HepG2 (cell line): ENCODE results near the gene GABARAPL2. TPM values are rescaled to one million over a fixed set of nuclear protein-coding genes. Genes with fewer than 3 reads are reported as not detected.
"Not testable (repeated sequence)": the region's sequence is repeated elsewhere in the genome, so short reads cannot be mapped to it uniquely, and the experiment has no call there.

Experiments
- ATAC-seq: fragments of 200-7000 bp; cut with Tn5 transposase; 3 replicates; pipeline ENCODE4 v1.9.1; 2020; ENCODE audit warnings: mild to moderate bottlenecking, moderate library complexity
- BruUV-seq: library from RNA; stranded (reverse); fragments of 400-500 nt; replicated peaks from 2 replicates; lab custom pipeline; 2021; lab: Mats Ljungman, UMichigan
- CTCF ChIA-PET: fragments of 300-600 bp; formaldehyde crosslinking; extraction: SDS; loops from one replicate; lab custom pipeline; 2021; ENCODE audit warnings: low total read pairs, inconsistent platforms, low intra/inter-chr PET ratio; lab: Yijun Ruan, JAX
- POLR2A ChIA-PET: fragments of 350-600 bp; sonication (Branson Sonifier 250); formaldehyde crosslinking; loops from one replicate; lab custom pipeline; 2020; ENCODE audit warnings: antibody characterized with exemption, inconsistent platforms; lab: Yijun Ruan, JAX
- DNase-seq: peaks from one replicate; pipeline ENCODE4 v3.0.0-alpha.2; 2015; ENCODE audit warnings: low spot score
- FAIRE-seq: peaks from 3 replicates; lab custom pipeline; 2011; peaks lifted over from hg19 to GRCh38; lab: Jason Lieb, UNC
- H2AFZ ChIP-seq: one replicate; pipeline ENCODE4 v1.6.1; 2011; ENCODE audit warnings: low read length, inconsistent platforms
- H3K27ac ChIP-seq: fragments of 300-600 bp; 3 replicates; pipeline ENCODE4 v1.8.0; 2011; ENCODE audit warnings: mixed run types, mild to moderate bottlenecking, mixed read lengths, low read length, inconsistent platforms; ENCODE audit not compliant: insufficient read depth; ENCODE audit errors: extremely low read length
- H3K27me3 ChIP-seq, 2 experiments: fragments of 200-600 bp in 1 of 2; 2 replicates in 1 of 2; 3 replicates in 1 of 2; pipeline versions ENCODE4 v1.6.0 to v1.8.0; 2011; ENCODE audit warnings: low read length in 2 of 2, mild to moderate bottlenecking in 2 of 2, moderate library complexity in 2 of 2, inconsistent platforms in 1 of 2; ENCODE audit not compliant: insufficient read depth in 2 of 2, control insufficient read depth in 1 of 2
- H3K36me3 ChIP-seq, 2 experiments: fragments of 200-600 bp in 1 of 2; replicated peaks in 1 of 2; 2 replicates in 1 of 2; 3 replicates in 1 of 2; pipeline versions ENCODE4 v1.5.1 to v1.8.0; 2011; ENCODE audit warnings: low read length in 2 of 2, inconsistent platforms in 1 of 2; ENCODE audit not compliant: insufficient read depth in 2 of 2, control insufficient read depth in 1 of 2
- H3K4me1 ChIP-seq: 2 replicates; pipeline ENCODE4 v1.5.1; 2012; ENCODE audit warnings: low read length, inconsistent platforms; ENCODE audit not compliant: insufficient read depth
- H3K4me2 ChIP-seq: 2 replicates; pipeline ENCODE4 v1.6.0; 2011; ENCODE audit warnings: low read depth, low read length, inconsistent platforms
- H3K4me3 ChIP-seq, 3 experiments: fragments of 200-600 bp in 1 of 3; sonication (generic), shearing (Covaris generic) in 1 of 3; replicated peaks in 1 of 3; 2 replicates each; pipeline ENCODE4 v1.5.1; 2011 to 2016; ENCODE audit warnings: low read length in 3 of 3, inconsistent platforms in 2 of 3, low read depth in 2 of 3, mild to moderate bottlenecking in 2 of 3, control low read depth in 1 of 3, mixed read lengths in 1 of 3; ENCODE audit not compliant: insufficient read depth in 1 of 3
- H3K79me2 ChIP-seq: one replicate; pipeline ENCODE4 v1.6.1; 2011; ENCODE audit warnings: low read length, inconsistent platforms; ENCODE audit not compliant: insufficient read depth
- H3K9ac ChIP-seq: 2 replicates; pipeline ENCODE4 v1.6.0; 2011; ENCODE audit warnings: mild to moderate bottlenecking, low read depth, low read length, inconsistent platforms; ENCODE audit not compliant: insufficient read depth
- H3K9me3 ChIP-seq: 2 replicates; pipeline ENCODE4 v1.5.1; 2012; ENCODE audit warnings: mild to moderate bottlenecking, low read length
- H4K20me1 ChIP-seq: 2 replicates; pipeline ENCODE4 v1.6.0; 2011; ENCODE audit warnings: inconsistent platforms, mild to moderate bottlenecking, low read length, moderate library complexity; ENCODE audit not compliant: insufficient read depth
- NCOA2 ChIP-seq: sonication (generic); formaldehyde crosslinking; IDR thresholded peaks from 2 replicates; pipeline ENCODE4 v1.8.0; 2022; ENCODE audit warnings: inconsistent platforms
- SOX5 ChIP-seq: IDR thresholded peaks from 2 replicates; pipeline ENCODE4 v1.6.1; 2016; ENCODE audit warnings: borderline replicate concordance
- WGBS: methylation state at CpG from one replicate; pipeline ENCODE4 v1.1.6; 2017; ENCODE audit warnings: low lambda C conversion rate; 5-methylcytosine and 5-hydroxymethylcytosine counted together
- in situ Hi-C: cut with HindIII; loops from 2 replicates; pipeline ENCODE4 v1.10.0; 2017; ENCODE audit warnings: low pct_unique_long_range_greater_than_20kb; ENCODE audit not compliant: extremely low pct_ligation_motif_present
- intact Hi-C: fragments of 100-400 bp; cut with micrococcal nuclease; formaldehyde crosslinking; loops from one replicate; pipeline ENCODE4 v1.10.0; 2022; ENCODE audit not compliant: unreplicated experiment
- polyA plus RNA-seq, 8 experiments: library from polyadenylated mRNA; depleted of rRNA in 3 of 8; stranded (reverse) in 7 of 8; unstranded in 1 of 8; fragments of >200 nt; fragmentation: Illumina TruSeq in 4 of 8; extraction: Trizol in 4 of 8; gene quantifications; 2 replicates each; pipeline versions ENCODE4 v1.2.1 to v1.2.3, GENCODE V29; 2011 to 2016; ENCODE audit warnings: low read depth in 4 of 8, missing spikeins in 1 of 8, mixed read lengths in 1 of 8; ENCODE audit not compliant: insufficient read depth in 1 of 8
- total RNA-seq, 5 experiments: library from RNA; depleted of rRNA; stranded (reverse); fragments of >200 nt; fragmentation: Illumina TruSeq; extraction: Trizol; gene quantifications; 2 replicates each; pipeline ENCODE4 v1.2.3, GENCODE V29; 2016; ENCODE audit warnings: low read depth in 1 of 5
- TF ChIP-seq, protein P1 (sequence below): sonication (generic); formaldehyde crosslinking; IDR thresholded peaks from 2 replicates; pipeline ENCODE4 v1.5.0; 2020; ENCODE audit warnings: mild to moderate bottlenecking, low read depth, missing genetic modification reagents, borderline replicate concordance

Gene GABARAPL2
- total and polyA plus RNA-seq, 2 of the 13 experiments (the other 11 are each of a cell fraction or from before 2014, with no cell fraction given) = 76.4 to 83.0 TPM

DNA sequence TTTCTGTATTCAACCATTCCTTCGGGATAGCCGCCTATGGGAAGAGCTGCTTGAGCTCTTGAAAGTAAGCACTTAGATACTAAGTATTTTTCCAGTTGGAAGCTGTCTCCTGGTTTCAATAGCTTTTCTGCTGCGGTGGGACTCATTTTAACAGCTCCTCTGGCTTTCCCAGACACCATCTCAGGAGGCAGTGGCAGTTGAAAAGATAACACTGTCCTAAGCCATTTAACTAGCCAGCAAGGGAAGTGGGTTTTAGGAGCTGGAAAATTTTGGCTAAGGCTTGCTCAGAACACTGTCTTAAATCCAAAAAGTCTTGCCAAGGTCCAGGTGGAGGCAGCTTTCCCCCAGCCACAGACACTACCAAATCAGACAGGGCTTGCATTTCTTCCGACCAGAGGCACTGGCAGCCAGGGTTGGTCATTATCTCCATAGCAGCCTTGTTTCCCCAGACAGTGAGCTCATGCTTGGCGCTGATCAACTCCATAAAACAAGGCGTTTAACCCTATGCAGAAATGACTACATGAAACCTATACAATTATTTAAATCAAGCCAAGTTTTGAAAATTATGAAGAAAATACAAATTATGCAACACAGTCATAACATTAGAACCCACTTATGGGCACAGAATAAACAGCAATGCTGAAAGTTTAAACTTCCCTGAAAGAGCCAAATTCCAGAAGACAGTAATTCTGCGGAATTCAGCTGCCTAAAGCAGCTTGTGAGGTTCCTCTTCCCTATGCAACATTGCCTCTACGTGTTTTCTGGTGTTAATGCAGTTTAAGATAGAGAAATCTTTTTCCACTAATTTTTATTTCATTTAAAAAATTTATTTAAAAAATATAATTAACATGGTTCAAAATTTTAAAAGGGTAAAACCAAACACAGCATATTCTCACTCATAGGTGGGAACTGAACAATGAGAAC lies 25.0 kb downstream of the GABARAPL2 start:
- 97% methylated on average over 8 of the region's 8 CpGs for whole genome bisulfite sequencing
- no peak for FAIRE-seq

GRCh38 chr16:75591927-75592326 lies 25.7 kb downstream of the GABARAPL2 start:
- ATAC-seq, H3K4me2 ChIP-seq, CTCF ChIA-PET: not testable (repeated sequence)

More for the DNA sequence above, 25.0 kb downstream of the GABARAPL2 start:
- H3K36me3 ChIP-seq = no peaks in the 10 kb centered on the region; a peak in 1 of 5 replicates
- CTCF ChIA-PET = no interaction called here
- POLR2A ChIA-PET = no interaction called here
- no peak overlapping the region for H3K9ac ChIP-seq
- H3K4me3 ChIP-seq = no peak overlapping the region
- no TSS peak for BruUV-seq
- no peak overlapping the region for H3K27ac ChIP-seq
- no peak overlapping the region for H2AFZ ChIP-seq
- in situ Hi-C loops = no loop called here
- no peak overlapping the region for H3K4me2 ChIP-seq
- H3K4me1 ChIP-seq = peaks cover 20% of the 10 kb centered on the region
- no peaks in the 10 kb centered on the region for H3K9me3 ChIP-seq
- H4K20me1 ChIP-seq = no peaks in the 10 kb centered on the region
- intact Hi-C loops = loop anchor here (5.0 kb wide), 1 partner anchor 34 kb away; the partner anchor contains the start of gene TMEM231
- TF ChIP-seq NCOA2 (CRISPR knock-in tag) (no peak), SOX5 (CRISPR knock-in tag) (no peak)
- TF ChIP-seq, protein P1, sequence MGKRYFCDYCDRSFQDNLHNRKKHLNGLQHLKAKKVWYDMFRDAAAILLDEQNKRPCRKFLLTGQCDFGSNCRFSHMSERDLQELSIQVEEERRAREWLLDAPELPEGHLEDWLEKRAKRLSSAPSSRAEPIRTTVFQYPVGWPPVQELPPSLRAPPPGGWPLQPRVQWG (CRISPR knock-in tag) = no peak
- TF ChIP-seq, all 625 proteins: peak for 0
- Histone ChIP-seq H3K79me2 (no peaks in the 10 kb centered on the region), H3K27me3 (no peaks in the 10 kb centered on the region)
- DNase-seq (no peak), ATAC-seq (no peak)

More at GRCh38 chr16:75591927-75592326, 25.7 kb downstream of the GABARAPL2 start:
- H3K4me1 ChIP-seq = peaks cover 20% of the 10 kb centered on the region
- H3K4me3 ChIP-seq, H3K36me3 ChIP-seq, H2AFZ ChIP-seq, H3K9ac ChIP-seq, BruUV-seq, H3K9me3 ChIP-seq, in situ Hi-C loops, H4K20me1 ChIP-seq, H3K79me2 ChIP-seq, H3K27me3 ChIP-seq, H3K27ac ChIP-seq, FAIRE-seq, POLR2A ChIA-PET, DNase-seq: not testable (repeated sequence)
- 97% methylated on average over 9 of the region's 9 CpGs for WGBS
- intact Hi-C loops = loop anchor here (5.0 kb wide), 1 partner anchor 35 kb away; the partner anchor contains the start of gene TMEM231
